HG02885 (cell line): ENCODE results near the gene UNC119.
"Not testable (repeated sequence)": the region's sequence is repeated elsewhere in the genome, so short reads cannot be mapped to it uniquely, and the experiment has no call there.

ENCODE experiments used
- ATAC-seq: cut with Tn5 transposase; IDR thresholded peaks from one replicate; pipeline ENCODE4 v1.9.1; 2021; ENCODE audit warnings: mild to moderate bottlenecking; ENCODE audit not compliant: unreplicated experiment, poor library complexity

The UNC119 gene

GRCh38 chr17:28552176-28552999, at the start of gene UNC119:
Gene UNC119 (minus strand): TSS chr17:28552624. CDS start chr17:28552557, 67 bp downstream.
- ATAC-seq, result peak; percentile 79

DNA sequence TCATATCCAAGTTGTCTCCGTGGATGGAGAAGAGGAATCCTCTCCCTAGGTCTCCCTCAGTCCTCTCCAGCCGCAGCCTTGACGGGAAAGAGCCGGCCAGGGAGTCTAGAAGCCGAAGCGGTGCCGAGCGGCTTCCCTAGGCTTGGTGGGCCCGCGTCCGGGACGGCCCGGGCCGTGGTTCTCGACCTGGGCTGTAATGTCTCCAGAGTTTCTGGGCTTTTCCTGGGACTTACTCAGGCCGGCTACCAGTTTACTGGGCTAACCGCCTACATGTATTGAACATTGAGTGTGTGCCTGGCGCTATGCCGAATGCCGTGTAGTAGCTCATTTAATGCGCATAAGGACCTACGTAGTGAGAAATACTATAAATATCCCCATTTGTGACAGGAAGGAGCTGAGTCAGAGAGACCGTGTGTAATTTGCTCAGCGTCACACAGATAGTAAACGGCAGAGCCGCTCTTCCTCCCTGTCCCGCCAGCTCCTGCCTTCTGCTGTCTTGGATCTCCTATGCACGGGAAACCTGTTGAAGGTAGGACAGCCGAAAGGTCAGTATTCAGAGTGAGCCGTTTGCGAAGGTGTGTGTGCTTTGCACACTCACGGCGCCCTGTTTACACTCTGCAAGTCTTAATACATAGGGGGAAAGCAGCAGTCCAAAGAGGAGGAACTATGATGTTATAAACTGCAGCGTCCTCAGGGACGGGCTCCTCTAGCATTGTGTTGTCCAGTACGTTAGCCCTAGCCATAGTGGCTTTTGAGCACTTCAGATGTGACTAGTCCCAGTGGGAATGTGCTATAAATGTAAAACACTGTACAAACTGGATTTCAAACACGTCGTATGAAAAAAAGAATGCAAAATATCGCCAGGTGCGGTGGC, 47.1 kb upstream of the UNC119 start:
- ATAC-seq, result peak; percentile 49

GRCh38 chr17:28598799-28599310, 46.4 kb upstream of the UNC119 start, which contains the start of gene SPAG5:
Gene SPAG5 (minus strand): TSS chr17:28599025. CDS start chr17:28598946, 79 bp downstream.
- peak; percentile 84 for ATAC-seq

GRCh38 chr17:28598389-28598788, 46.0 kb upstream of the UNC119 start:
- no peak for ATAC-seq

GRCh38 chr17:28597606-28598383, 45.4 kb upstream of the UNC119 start:
- no peak for ATAC-seq

DNA sequence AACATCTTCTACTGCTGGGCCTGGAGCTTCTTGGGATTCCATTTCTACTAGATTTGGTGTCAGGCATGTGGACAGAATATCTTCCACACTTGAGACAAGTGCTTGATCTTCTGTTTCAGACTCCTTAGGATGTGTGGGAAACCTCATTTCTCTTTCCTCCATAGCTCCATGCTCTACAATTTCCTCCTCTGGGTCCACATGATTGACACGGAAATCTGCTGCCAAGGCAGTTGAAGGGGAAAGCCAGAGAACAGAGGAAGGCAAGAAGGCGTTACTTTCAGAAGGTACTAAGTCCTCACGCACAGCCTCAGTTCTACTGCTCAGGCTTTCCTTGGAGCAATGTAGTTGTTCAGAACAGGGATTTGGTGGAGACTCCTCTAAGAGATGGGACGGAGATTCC, 39.8 kb upstream of the UNC119 start:
- ATAC-seq, result no peak

DNA sequence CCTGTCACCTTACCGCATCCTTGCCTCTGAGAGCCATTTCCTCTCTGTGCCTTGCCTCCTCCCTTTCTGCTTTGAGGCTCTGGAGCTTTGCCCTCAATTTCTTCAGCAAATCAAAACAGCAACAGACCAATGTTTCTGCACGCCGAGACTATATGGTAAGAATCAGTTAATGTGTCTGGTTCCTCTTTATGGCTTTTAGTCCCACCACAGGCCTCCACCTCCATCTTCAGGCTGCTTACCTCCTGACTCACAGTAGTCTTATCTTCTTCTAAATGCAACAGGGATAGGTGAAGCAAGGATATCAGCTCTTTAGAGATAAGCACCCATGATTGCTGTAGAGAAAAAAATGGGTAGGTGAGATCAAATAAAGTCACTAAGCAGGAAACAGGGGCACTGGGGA, 33.4 kb upstream of the UNC119 start:
- ATAC-seq, result no peak

DNA sequence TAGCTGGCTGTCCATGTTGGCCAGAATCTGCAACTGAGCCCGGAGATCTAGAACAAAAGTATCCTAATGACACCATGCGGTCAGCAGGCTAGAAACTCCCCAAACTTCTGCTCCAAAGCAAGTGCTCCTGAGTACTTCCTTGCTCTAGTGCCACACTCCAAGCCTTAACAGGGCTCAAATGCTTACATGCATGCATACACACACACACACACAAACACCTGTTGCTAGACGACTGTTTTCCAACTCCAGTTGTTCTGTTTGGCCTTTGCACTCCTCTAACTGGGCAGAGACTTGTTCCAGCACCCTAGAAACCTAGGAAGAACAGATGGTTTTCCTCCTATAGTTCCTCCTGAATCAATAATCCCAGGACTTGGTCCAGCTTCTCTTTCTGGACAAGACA, 32.0 kb upstream of the UNC119 start:
- no peak for ATAC-seq

DNA sequence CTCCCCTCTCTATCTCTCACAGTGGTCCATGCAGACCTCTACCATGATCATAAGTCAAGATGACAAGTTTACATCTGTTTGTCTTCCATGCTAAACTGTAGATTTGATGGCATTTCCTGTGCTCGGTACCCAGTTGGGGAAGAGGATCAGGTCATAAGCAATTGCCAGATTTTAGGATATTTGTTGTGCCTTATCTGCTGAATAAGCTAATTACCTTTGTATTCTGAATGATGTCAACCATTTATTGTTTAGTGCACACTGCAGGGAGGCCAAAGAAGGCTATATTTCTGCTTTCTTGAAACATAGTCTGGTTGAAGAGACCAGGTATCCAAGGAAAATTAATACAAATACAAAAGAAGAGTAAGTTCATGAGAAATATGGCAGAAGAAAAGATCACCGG, 30.1 kb upstream of the UNC119 start:
- no peak for ATAC-seq

DNA sequence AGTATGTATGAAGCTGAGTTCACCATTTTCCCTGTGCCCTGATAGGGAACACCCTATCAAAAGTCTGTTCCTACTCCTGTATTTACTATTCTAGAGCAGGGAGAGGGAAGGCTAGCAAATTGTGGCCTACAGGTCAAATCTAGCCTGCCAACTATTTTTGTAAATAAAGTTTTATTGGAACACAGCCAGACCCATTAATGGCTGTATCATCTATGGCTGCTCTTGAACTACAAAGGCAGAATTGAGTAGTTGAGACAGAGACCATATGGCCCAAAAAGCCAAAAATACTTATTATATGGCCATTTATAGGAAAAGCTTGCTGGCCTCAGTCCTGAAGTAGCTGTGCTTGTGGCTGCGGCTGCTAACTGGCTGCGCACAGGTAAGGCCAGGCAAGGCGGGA, 28.5 kb upstream of the UNC119 start:
- ATAC-seq, result no peak

DNA sequence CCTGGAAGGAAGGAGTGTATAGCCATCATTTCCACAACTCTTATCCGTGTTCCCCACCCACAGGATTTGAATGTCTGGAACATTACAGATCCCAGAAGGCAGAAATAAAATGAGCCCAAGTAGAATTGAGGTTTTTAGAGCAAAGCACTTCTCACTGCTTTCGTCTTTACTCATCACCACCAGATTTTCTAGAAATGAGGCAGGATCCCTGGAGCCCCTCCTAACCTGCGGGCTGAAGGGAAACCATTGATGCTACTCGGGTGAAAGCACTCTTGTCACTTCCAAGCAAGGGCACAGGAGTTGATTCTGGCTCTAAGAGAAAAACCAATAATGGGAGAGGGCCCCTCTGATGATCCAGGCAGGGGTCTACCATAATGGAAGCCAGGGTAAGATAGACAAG, 27.1 kb upstream of the UNC119 start:
- ATAC-seq, result no peak

DNA sequence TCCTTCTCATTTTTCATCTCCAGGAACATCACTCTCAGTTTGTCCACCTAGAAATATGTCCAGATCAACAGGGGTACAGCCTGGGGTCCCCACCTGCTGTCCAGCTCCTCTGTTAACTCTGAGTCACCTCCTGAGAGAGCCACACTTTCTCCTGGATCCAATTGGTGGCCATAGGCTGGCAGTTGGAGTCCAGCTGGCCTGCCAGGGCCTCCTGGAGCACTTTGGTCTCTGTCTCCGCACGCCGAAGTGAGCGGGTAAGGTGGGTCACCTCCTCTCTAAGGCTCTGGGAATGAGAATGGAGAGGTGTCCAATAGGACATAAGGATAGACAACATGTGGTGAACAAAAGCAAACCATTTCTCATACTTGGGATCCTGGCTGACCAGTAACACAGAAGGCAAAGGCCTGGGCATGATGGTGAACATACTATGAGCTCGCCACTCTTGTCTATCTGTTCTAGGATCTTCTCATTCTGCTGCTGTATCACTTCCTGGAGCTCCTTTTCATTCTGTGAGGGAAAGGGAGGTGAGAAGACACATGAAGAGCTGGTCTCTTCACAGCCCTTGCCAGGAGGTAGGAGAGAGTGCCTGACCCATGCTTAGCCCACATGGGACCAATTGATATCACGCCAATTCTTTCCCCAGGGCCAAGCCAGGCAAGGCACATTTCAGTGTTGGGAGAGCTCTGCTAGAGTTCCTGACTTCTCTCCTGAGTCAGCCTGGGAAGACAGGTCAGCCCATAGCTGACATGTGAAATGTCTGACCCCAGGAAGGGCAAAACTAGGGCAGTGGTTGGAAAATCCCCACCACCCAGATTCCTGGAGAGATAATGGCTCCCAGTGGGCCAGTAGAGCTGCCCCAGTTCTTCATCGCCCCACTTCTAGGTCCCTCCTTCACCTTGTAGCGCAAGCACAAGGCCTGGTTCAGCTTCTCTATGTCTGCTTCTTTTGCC, 26.1 kb upstream of the UNC119 start:
- no peak for ATAC-seq

- ATAC-seq, result no peak
Observed at GRCh38 chr17:28577466-28577824, 25.0 kb upstream of the UNC119 start.

DNA sequence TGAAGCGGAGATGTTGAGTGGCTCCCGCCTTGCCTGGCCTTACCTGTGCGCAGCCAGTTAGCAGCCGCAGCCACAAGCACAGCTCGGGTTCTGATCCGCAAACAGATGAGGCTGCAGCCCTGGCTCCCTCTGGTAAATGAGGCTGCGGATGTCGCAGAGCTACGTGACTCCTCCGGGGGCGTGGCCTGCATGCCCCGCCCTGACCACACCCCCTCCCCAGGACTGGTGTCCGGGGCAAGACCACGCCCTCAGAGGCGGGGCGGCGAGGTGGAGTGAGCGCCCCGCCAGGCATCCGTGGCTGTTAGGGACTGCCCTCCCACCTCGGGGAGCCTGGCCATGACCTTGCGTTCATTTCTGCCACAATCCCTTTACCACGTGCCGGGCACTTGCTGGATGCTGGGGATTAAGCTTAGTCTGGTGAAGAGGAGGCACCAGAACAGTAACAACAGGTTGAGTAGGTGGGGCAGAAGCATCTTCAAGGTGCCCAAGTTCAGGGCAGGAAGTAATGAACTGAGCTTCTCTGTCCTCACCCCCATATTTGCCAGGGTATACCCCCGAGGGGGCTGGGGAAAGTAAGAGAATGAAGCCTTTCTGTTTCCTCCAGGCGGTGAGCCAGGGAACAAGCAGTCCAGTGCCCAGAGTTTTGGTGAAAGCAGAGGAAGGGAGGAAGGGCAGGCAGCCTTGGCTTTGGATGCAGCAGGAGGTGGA, 24.5 kb upstream of the UNC119 start, which contains the start of gene ALDOC:
ALDOC (minus strand) TSS at position 138 of the 708 bp plus-strand sequence. CDS start 1,363 bp downstream, outside the sequence.
- ATAC-seq, result peak; percentile 87

GRCh38 chr17:28576016-28576415, 23.6 kb upstream of the UNC119 start:
- not testable (repeated sequence) for ATAC-seq

- ATAC-seq, result no peak
Observed at GRCh38 chr17:28575126-28575795, 22.8 kb upstream of the UNC119 start.

DNA sequence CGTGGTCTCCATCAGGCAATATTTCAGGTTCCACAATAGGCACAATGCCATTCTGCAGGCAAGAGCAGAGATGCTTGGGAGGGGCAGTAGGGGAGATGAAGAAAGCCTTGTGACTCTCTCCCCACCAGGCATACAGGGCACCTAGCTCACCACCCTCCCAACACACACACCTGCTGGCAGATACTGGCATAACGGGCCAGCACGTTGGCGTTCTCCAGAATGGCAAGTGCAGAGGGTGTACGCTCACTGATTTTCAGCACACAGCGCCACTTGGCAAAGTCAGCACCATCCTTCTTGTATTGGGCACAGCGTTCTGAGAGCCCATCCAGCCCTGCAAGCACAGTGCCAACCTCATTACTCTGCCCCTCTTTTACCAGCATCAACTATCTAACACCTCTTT, 22.1 kb upstream of the UNC119 start:
- ATAC-seq, result no peak

- no peak for ATAC-seq
Observed at GRCh38 chr17:28573966-28574480, 21.6 kb upstream of the UNC119 start.
